Esophagus muscularis mucosa (tissue), 4 donors: ENCODE measurements around the gene IKZF4. TPM values are rescaled to one million over a fixed set of nuclear protein-coding genes. Genes with fewer than 3 reads are reported as not detected.

Experiments used
- DNase-seq: peaks from one replicate; pipeline ENCODE4 v3.0.0-alpha.2; 2017; ENCODE audit errors: extremely low spot score
- H3K27ac ChIP-seq, 4 donors: fragments of 200-600 bp; sonication (generic); replicated peaks in 1 of 4; 1 replicate in 3 of 4; 2 replicates in 1 of 4; pipeline ENCODE4 v1.5.1; 2016 to 2019; ENCODE audit warnings: mild to moderate bottlenecking in 1 of 4
- H3K27me3 ChIP-seq, 4 donors: fragments of 200-600 bp; sonication (generic); one replicate each; pipeline versions ENCODE4 v1.5.1 to v1.6.0; 2016 to 2019
- H3K36me3 ChIP-seq, 4 donors: fragments of 200-600 bp; sonication (generic); one replicate each; pipeline ENCODE4 v1.5.1; 2016 to 2019
- H3K4me1 ChIP-seq, 4 donors: fragments of 200-600 bp; sonication (generic); one replicate each; pipeline ENCODE4 v1.5.1; 2016 to 2019
- H3K4me3 ChIP-seq, 4 donors: fragments of 200-600 bp; sonication (generic); 1 replicate in 2 of 4; 2 replicates in 2 of 4; pipeline ENCODE4 v1.5.1; 2016 to 2019; ENCODE audit warnings: mild to moderate bottlenecking in 4 of 4, moderate library complexity in 1 of 4
- H3K9me3 ChIP-seq, 4 donors: fragments of 200-600 bp; sonication (generic); 1 replicate in 3 of 4; 2 replicates in 1 of 4; pipeline ENCODE4 v1.5.1; 2016 to 2019
- CTCF ChIP-seq, 3 experiments: fragments of 200-600 bp in 2 of 3; fragments of 450-650 bp in 1 of 3; sonication (generic) in 2 of 3; IDR thresholded peaks; one replicate each; pipeline ENCODE4 v1.5.1; 2017 to 2019; ENCODE audit warnings: antibody characterized with exemption in 3 of 3, mild to moderate bottlenecking in 2 of 3, moderate library complexity in 1 of 3
- EP300 ChIP-seq: sonication (generic); formaldehyde crosslinking; IDR thresholded peaks from one replicate; pipeline ENCODE4 v1.6.1; 2017; ENCODE audit warnings: antibody characterized with exemption
- POLR2A ChIP-seq: fragments of 450-650 bp; IDR thresholded peaks from one replicate; pipeline ENCODE4 v1.6.1; 2017; ENCODE audit warnings: antibody characterized with exemption, moderate library complexity, mild to moderate bottlenecking, low read depth
- POLR2AphosphoS5 ChIP-seq, 2 donors: sonication (generic); formaldehyde crosslinking; IDR thresholded peaks; one replicate each; pipeline ENCODE4 v1.6.1; 2017; ENCODE audit warnings: antibody characterized with exemption in 2 of 2
- WGBS: methylation state at CpG from one replicate; pipeline ENCODE4 v1.1.5; 2018; 5-methylcytosine and 5-hydroxymethylcytosine counted together
- intact Hi-C: fragments of 100-400 bp; cut with DNase I; formaldehyde crosslinking; loops from one replicate; pipeline ENCODE4 v1.15.1; 2023
- total RNA-seq, 4 donors: library from RNA; depleted of rRNA; stranded (reverse); fragments of >200 nt; gene quantifications; one replicate each; pipeline versions ENCODE4 v1.1.0 to v1.2.1, GENCODE V29; 2016

The IKZF4 gene
- total RNA-seq, 4 donors from 2014 or later: 6.2 to 20.4 (median 9.7) TPM

- intact Hi-C loops: no loop called here
- H3K27me3 ChIP-seq: no peaks in the 10 kb centered on the region
- H3K4me1 ChIP-seq: peaks cover 11 to 32% (median 30%) of the 10 kb centered on the region in 4 donors
- H3K36me3 ChIP-seq: peaks cover 0 to 50% (median 26%) of the 10 kb centered on the region in 4 donors
- 36% methylated on average over 2 of the region's 2 CpGs for WGBS
- no peak for TF ChIP-seq POLR2AphosphoS5 (IDR thresholded peaks at IDR 0.05)
- TF ChIP-seq CTCF (IDR thresholded peaks at IDR 0.05): no peak
- no peak for TF ChIP-seq EP300
- TF ChIP-seq POLR2A: no peak
- peak overlapping the region; percentile 75 to 89 (median 82) for H3K27ac ChIP-seq
- no peak for DNase-seq
- H3K4me3 ChIP-seq: peak overlapping the region; percentile 40 to 57 (median 48)
- H3K9me3 ChIP-seq: no peaks in the 10 kb centered on the region
These were observed 1.1 kb downstream of the IKZF4 start for GRCh38 chr12:56021889-56022497.

GRCh38 chr12:56028511-56029165 lies 7.8 kb downstream of the IKZF4 start:
- peaks cover 0 to 7% (median 0%) of the 10 kb centered on the region in 4 donors for H3K4me1 ChIP-seq
- TF ChIP-seq EP300 (no peak), CTCF (IDR thresholded peaks at IDR 0.05) (no peak)
- H3K27ac ChIP-seq: no peak overlapping the region
- DNase-seq: no peak
- H3K27me3 ChIP-seq: no peaks in the 10 kb centered on the region
- H3K36me3 ChIP-seq: peaks cover 13 to 87% (median 52%) of the 10 kb centered on the region in 4 donors
- H3K4me3 ChIP-seq: no peak overlapping the region
- 61% methylated on average over 5 of the region's 5 CpGs for WGBS
- intact Hi-C loops: no loop called here
- H3K9me3 ChIP-seq: no peaks in the 10 kb centered on the region

- no peak overlapping the region for H3K4me3 ChIP-seq
- peaks cover 0 to 7% (median 0%) of the 10 kb centered on the region in 4 donors for H3K4me1 ChIP-seq
- no peaks in the 10 kb centered on the region for H3K27me3 ChIP-seq
- no peak overlapping the region for H3K27ac ChIP-seq
- no peak for DNase-seq
- no peak for TF ChIP-seq POLR2A
- no peak for TF ChIP-seq POLR2AphosphoS5 (IDR thresholded peaks at IDR 0.05)
- no peak for TF ChIP-seq CTCF (IDR thresholded peaks at IDR 0.05)
- TF ChIP-seq EP300: no peak
- intact Hi-C loops: no loop called here
- H3K36me3 ChIP-seq: peaks cover 16 to 92% (median 57%) of the 10 kb centered on the region in 4 donors
- H3K9me3 ChIP-seq: no peaks in the 10 kb centered on the region
These were observed 8.3 kb downstream of the IKZF4 start for GRCh38 chr12:56029166-56029519.

GRCh38 chr12:56029666-56030293 lies 8.9 kb downstream of the IKZF4 start:
- Histone ChIP-seq H3K4me1 (peaks cover 0 to 7% (median 0%) of the 10 kb centered on the region in 4 donors), H3K4me3 (no peak overlapping the region), H3K9me3 (no peaks in the 10 kb centered on the region), H3K36me3 (peaks cover 20 to 94% (median 59%) of the 10 kb centered on the region in 4 donors), H3K27me3 (no peaks in the 10 kb centered on the region), H3K27ac (no peak overlapping the region)
- WGBS: 81% methylated on average over 6 of the region's 6 CpGs
- TF ChIP-seq EP300: no peak
- TF ChIP-seq CTCF (IDR thresholded peaks at IDR 0.05): peak; percentile 56 to 71 (median 63)
- TF ChIP-seq POLR2AphosphoS5 (IDR thresholded peaks at IDR 0.05): peak in 1 of 2 donors; percentile 5
- TF ChIP-seq POLR2A: no peak
- no peak for DNase-seq
- intact Hi-C loops: loop anchor here (10.0 kb wide), 1 partner anchor 285 kb away; the partner anchor contains the start of gene GDF11
